Adrenal gland (tissue), 5 donors: ENCODE measurements around the gene MOAP1.
"Not testable (repeated sequence)": the region's sequence is repeated elsewhere in the genome, so short reads cannot be mapped to it uniquely, and the experiment has no call there.

Source experiments
- CTCF ChIP-seq, 6 experiments: fragments of 450-650 bp in 4 of 6; fragments of 200-600 bp in 2 of 6; sonication (generic) in 1 of 6; IDR thresholded peaks; 1 replicate in 5 of 6; 2 replicates in 1 of 6; pipeline versions ENCODE4 v1.5.1 to v1.8.0; 2016 to 2021; ENCODE audit warnings: antibody characterized with exemption in 6 of 6, mild to moderate bottlenecking in 2 of 6, moderate library complexity in 1 of 6
- POLR2A ChIP-seq, 2 donors: fragments of 450-650 bp; IDR thresholded peaks; one replicate each; pipeline ENCODE4 v1.6.1; 2017; ENCODE audit warnings: antibody characterized with exemption in 2 of 2, mild to moderate bottlenecking in 2 of 2, moderate library complexity in 1 of 2
- donor health status: DM: no; HTN: no; CAD: no.

- not testable (repeated sequence) for TF ChIP-seq CTCF, POLR2A (IDR thresholded peaks at IDR 0.05)
These were observed 15.1 kb downstream of the MOAP1 start for GRCh38 chr14:93169619-93170018.
